ENCODE measurements around the gene TSNAX.
"Not testable (repeated sequence)": the region's sequence is repeated elsewhere in the genome, so short reads cannot be mapped to it uniquely, and the experiment has no call there.

Gene TSNAX

GRCh38 chr1:231487910-231488309 is 40.6 kb upstream of the TSNAX start:
- H3K4me3 ChIP-seq (ENCODE audit: low read depth, low read length): no peak overlapping the region
- CTCF ChIA-PET: interaction anchor here (0.9 kb wide), 1 partner anchor 142 kb away, joined by 3 read pairs; no protein-coding TSS in a partner anchor
- POLR2A ChIA-PET: no interaction called here
- no peak for TF ChIP-seq CTCF (IDR thresholded peaks at IDR 0.05; ENCODE audit: insufficient read depth, low read length, missing control alignments)
- DNase-seq (ENCODE audit: low read depth, low spot score): no peak

GRCh38 chr1:231493421-231494185 is 34.9 kb upstream of the TSNAX start:
- no peak overlapping the region for H3K4me3 ChIP-seq (ENCODE audit: low read depth, low read length)
- ChIA-PET POLR2A (no interaction called here), CTCF (no interaction called here)
- no peak for DNase-seq (ENCODE audit: low read depth, low spot score)
- no peak for TF ChIP-seq CTCF (IDR thresholded peaks at IDR 0.05; ENCODE audit: insufficient read depth, low read length, missing control alignments)

GRCh38 chr1:231494439-231495110 is 33.9 kb upstream of the TSNAX start:
- POLR2A ChIA-PET: no interaction called here
- CTCF ChIA-PET: interaction anchor here (1.3 kb wide), 1 partner anchor 9 kb away, joined by 3 read pairs; no protein-coding TSS in a partner anchor
- DNase-seq (ENCODE audit: low read depth, low spot score): no peak
- TF ChIP-seq CTCF (IDR thresholded peaks at IDR 0.05; ENCODE audit: insufficient read depth, low read length, missing control alignments): no peak
- H3K4me3 ChIP-seq (ENCODE audit: low read depth, low read length): no peak overlapping the region

- CTCF ChIA-PET: no interaction called here
- no peak overlapping the region for H3K4me3 ChIP-seq (ENCODE audit: low read depth, low read length)
- no peak for DNase-seq (ENCODE audit: low read depth, low spot score)
- TF ChIP-seq CTCF (IDR thresholded peaks at IDR 0.05; ENCODE audit: insufficient read depth, low read length, missing control alignments): no peak
- POLR2A ChIA-PET: no interaction called here
Observed at GRCh38 chr1:231497629-231498152, 30.8 kb upstream of the TSNAX start.

- no peak overlapping the region for H3K4me3 ChIP-seq (ENCODE audit: low read depth, low read length)
- ChIA-PET CTCF (no interaction called here), POLR2A (no interaction called here)
- DNase-seq (ENCODE audit: low read depth, low spot score): no peak
- no peak for TF ChIP-seq CTCF (IDR thresholded peaks at IDR 0.05; ENCODE audit: insufficient read depth, low read length, missing control alignments)
Observed at GRCh38 chr1:231499148-231499763, 29.2 kb upstream of the TSNAX start.

- TF ChIP-seq CTCF (IDR thresholded peaks at IDR 0.05; ENCODE audit: insufficient read depth, low read length, missing control alignments): no peak
- ChIA-PET POLR2A (no interaction called here), CTCF (no interaction called here)
- no peak for DNase-seq (ENCODE audit: low read depth, low spot score)
- H3K4me3 ChIP-seq (ENCODE audit: low read depth, low read length): no peak overlapping the region
Observed at GRCh38 chr1:231500666-231501065, 27.8 kb upstream of the TSNAX start.

GRCh38 chr1:231503168-231503567 is 25.3 kb upstream of the TSNAX start:
- CTCF ChIA-PET; DNase-seq (ENCODE audit: low read depth, low spot score); H3K4me3 ChIP-seq (ENCODE audit: low read depth, low read length); POLR2A ChIA-PET: not testable (repeated sequence)
